ENCODE data around the gene CCL17.

The CCL17 gene

GRCh38 chr16:57462209-57462977 lies 57.8 kb downstream of the CCL17 start, which contains the start of gene POLR2C:
POLR2C (plus strand) TSS chr16:57462679; CDS start chr16:57462725, 46 bp downstream.
- DNase-seq = peak; percentile 90
- in situ Hi-C loops (cut with HindIII; ENCODE audit: low pct_ligation_motif_present, low pct_unique_long_range_greater_than_20kb, low sequenced_read_pairs) = no loop called here

- in situ Hi-C loops (cut with HindIII; ENCODE audit: low pct_ligation_motif_present, low pct_unique_long_range_greater_than_20kb, low sequenced_read_pairs) = no loop called here
- DNase-seq = no peak
Measured at GRCh38 chr16:57462978-57463362, 58.4 kb downstream of the CCL17 start.

GRCh38 chr16:57464523-57464922 lies 60.0 kb downstream of the CCL17 start:
- in situ Hi-C loops (cut with HindIII; ENCODE audit: low pct_ligation_motif_present, low pct_unique_long_range_greater_than_20kb, low sequenced_read_pairs) = no loop called here
- no peak for DNase-seq
